Measurements from ENCODE around the gene ESCO1. TPM values are rescaled to one million over a fixed set of nuclear protein-coding genes. Genes with fewer than 3 reads are reported as not detected.

ESCO1 gene
- total RNA-seq, 1 donor from 2014 or later, result 10.0 TPM

- ATAC-seq, result no peak
These were observed 115.5 kb downstream of the ESCO1 start for GRCh38 chr18:21484851-21485636.

- no peak for ATAC-seq
These were observed 117.5 kb downstream of the ESCO1 start for GRCh38 chr18:21483051-21483450.

GRCh38 chr18:21481739-21482138 is 118.8 kb downstream of the ESCO1 start:
- no peak for ATAC-seq

GRCh38 chr18:21479721-21480120 is 120.8 kb downstream of the ESCO1 start:
- no peak for ATAC-seq

Other genes starting within 250 kb of the ESCO1 start
- 57.2 TPM for gene SNRPD1, start 11.6 kb upstream of the ESCO1 start, total RNA-seq
- gene ABHD3, start 104.1 kb upstream of the ESCO1 start, total RNA-seq, result 12.9 TPM
- 23.8 TPM for gene MIB1, start 140.1 kb upstream of the ESCO1 start, total RNA-seq

Measured in esophagus mucosa (tissue), 1 donor.